Activated T-helper 17 cell treated with anti-CD3 and anti-CD28 coated beads, Interleukin-2, amount 50 U/mL, for 72 hours (primary cell): Measurements from ENCODE around the gene KLRK1. TPM values are rescaled to one million over a fixed set of nuclear protein-coding genes. Genes with fewer than 3 reads are reported as not detected.

Experiments used
- total RNA-seq, 2 donors: library from RNA; stranded (reverse); gene quantifications; one replicate each; pipeline ENCODE4 v1.2.3, GENCODE V29; 2022

The KLRK1 gene
- total RNA-seq, 2 donors from 2014 or later: 0.19 to 0.24 TPM

Other genes starting within 250 kb of the KLRK1 start
- not detected for gene OLR1, start 217.9 kb downstream of the KLRK1 start, total RNA-seq
- not detected for gene TMEM52B, start 211.0 kb downstream of the KLRK1 start, total RNA-seq
- 10 to 100 TPM in 1 of 2 donors, 1 to 10 TPM in 1; 6.9 to 25.1 TPM for gene GABARAPL1, start 177.2 kb downstream of the KLRK1 start, total RNA-seq
- 1 to 10 TPM in 1 of 2 donors, not detected in 1; 1.1 TPM for gene KLRD1, start 82.2 kb downstream of the KLRK1 start, total RNA-seq
- not detected for gene KLRC4, start 19.7 kb upstream of the KLRK1 start, total RNA-seq
- not detected for gene KLRC3, start 30.6 kb upstream of the KLRK1 start, total RNA-seq
- not detected for gene KLRC2, start 46.0 kb upstream of the KLRK1 start, total RNA-seq
- gene KLRC1, start 63.3 kb upstream of the KLRK1 start, total RNA-seq: under 1 TPM in 1 of 2 donors, not detected in 1; 0.26 TPM
- gene EIF2S3B, start 115.8 kb upstream of the KLRK1 start, total RNA-seq: under 1 TPM; 0.26 TPM
- 10 to 100 TPM; 40.4 to 68.4 TPM for gene MAGOHB, start 223.6 kb upstream of the KLRK1 start, total RNA-seq